Ovary (tissue), 9 donors: ENCODE measurements around the gene ARPC1A. TPM values are rescaled to one million over a fixed set of nuclear protein-coding genes. Genes with fewer than 3 reads are reported as not detected.
"Not testable (repeated sequence)": the region's sequence is repeated elsewhere in the genome, so short reads cannot be mapped to it uniquely, and the experiment has no call there.

Experiments
- DNase-seq, 5 donors: peaks; one replicate each; pipeline ENCODE4 v3.0.0-alpha.2; 2019 to 2020
- H3K27ac ChIP-seq, 2 donors: fragments of 200-600 bp; one replicate each; pipeline versions ENCODE4 v1.5.1 to v1.8.0; 2019 to 2022
- H3K27me3 ChIP-seq: fragments of 200-600 bp; one replicate; pipeline ENCODE4 v1.8.0; 2022
- H3K36me3 ChIP-seq: fragments of 200-600 bp; sonication (generic); one replicate; pipeline ENCODE4 v1.5.1; 2019
- H3K4me1 ChIP-seq: one replicate; pipeline ENCODE4 v1.8.1; 2013; ENCODE audit warnings: mild to moderate bottlenecking, moderate library complexity; ENCODE audit not compliant: insufficient read depth
- H3K4me3 ChIP-seq: fragments of 200-600 bp; sonication (generic); one replicate; pipeline ENCODE4 v1.5.1; 2017
- H3K9me3 ChIP-seq, 2 donors: fragments of 200-600 bp in 1 of 2; sonication (generic) in 1 of 2; one replicate each; pipeline versions ENCODE4 v1.5.1 to v1.8.1; 2013 to 2019; ENCODE audit warnings: mild to moderate bottlenecking in 1 of 2, moderate library complexity in 1 of 2
- EP300 ChIP-seq: sonication (generic); formaldehyde crosslinking; IDR thresholded peaks from one replicate; pipeline ENCODE4 v1.6.1; 2017; ENCODE audit warnings: antibody characterized with exemption
- POLR2A ChIP-seq: fragments of 450-650 bp; IDR thresholded peaks from one replicate; pipeline ENCODE4 v1.6.1; 2017; ENCODE audit warnings: antibody characterized with exemption, mild to moderate bottlenecking, moderate library complexity
- WGBS, 3 donors: extraction: QIAGEN DNeasy Blood & Tissue Kit in 1 of 3; methylation state at CpG; one replicate each; pipeline versions ENCODE4 v1.1.5 to v1.1.7; 2013 to 2017; 5-methylcytosine and 5-hydroxymethylcytosine counted together
- intact Hi-C, 4 donors: fragments of 100-400 bp; cut with DNase I; formaldehyde crosslinking; loops; one replicate each; pipeline versions ENCODE4 v1.11.0 to v1.15.1; 2022 to 2023
- polyA plus RNA-seq, 2 donors: library from polyadenylated mRNA; stranded (reverse); fragments of 200-250 nt in 1 of 2; fragments of 350-450 nt in 1 of 2; fragmentation: Illumina TruSeq in 1 of 2; extraction: RNeasy Lipid Tissue Mini Kit (QIAGEN cat#74804) in 1 of 2; gene quantifications; one replicate each; pipeline ENCODE4 v1.2.3, GENCODE V29; 2013 to 2014
- total RNA-seq, 7 donors: library from RNA; depleted of rRNA in 2 of 7; stranded (reverse); fragments of >200 nt in 2 of 7; fragmentation: NEBNext Ultra II Directional in 3 of 7; extraction: Animal tissue kit (Norgen Biotek cat#: 25700) in 3 of 7; gene quantifications; one replicate each; pipeline versions ENCODE4 v1.1.0 to v1.2.4, GENCODE V29; 2016 to 2023
- TF ChIP-seq, protein P1 (sequence below), 3 donors: fragments of 450-650 bp in 2 of 3; fragments of 200-600 bp in 1 of 3; IDR thresholded peaks; one replicate each; pipeline versions ENCODE4 v1.5.1 to v1.8.0; 2016 to 2022; ENCODE audit warnings: antibody characterized with exemption in 3 of 3, mild to moderate bottlenecking in 1 of 3
- donor health status: DM: no; HTN: no; CAD: no; lungs with moderate emphysema.
- donor health status: DM: no; HTN: no; CAD: no.
- donor health status: Bipolar disorder and iron deficiency.
- donor health status: DM: yes; HTN: yes; CAD: no.
- donor health status: DM: no; HTN: no; CAD: no.
- donor health status: DM: yes; HTN: yes; CAD: no.

Gene ARPC1A
- total and polyA plus RNA-seq, 9 donors, result 83.7 to 138 (median 112) TPM

DNA sequence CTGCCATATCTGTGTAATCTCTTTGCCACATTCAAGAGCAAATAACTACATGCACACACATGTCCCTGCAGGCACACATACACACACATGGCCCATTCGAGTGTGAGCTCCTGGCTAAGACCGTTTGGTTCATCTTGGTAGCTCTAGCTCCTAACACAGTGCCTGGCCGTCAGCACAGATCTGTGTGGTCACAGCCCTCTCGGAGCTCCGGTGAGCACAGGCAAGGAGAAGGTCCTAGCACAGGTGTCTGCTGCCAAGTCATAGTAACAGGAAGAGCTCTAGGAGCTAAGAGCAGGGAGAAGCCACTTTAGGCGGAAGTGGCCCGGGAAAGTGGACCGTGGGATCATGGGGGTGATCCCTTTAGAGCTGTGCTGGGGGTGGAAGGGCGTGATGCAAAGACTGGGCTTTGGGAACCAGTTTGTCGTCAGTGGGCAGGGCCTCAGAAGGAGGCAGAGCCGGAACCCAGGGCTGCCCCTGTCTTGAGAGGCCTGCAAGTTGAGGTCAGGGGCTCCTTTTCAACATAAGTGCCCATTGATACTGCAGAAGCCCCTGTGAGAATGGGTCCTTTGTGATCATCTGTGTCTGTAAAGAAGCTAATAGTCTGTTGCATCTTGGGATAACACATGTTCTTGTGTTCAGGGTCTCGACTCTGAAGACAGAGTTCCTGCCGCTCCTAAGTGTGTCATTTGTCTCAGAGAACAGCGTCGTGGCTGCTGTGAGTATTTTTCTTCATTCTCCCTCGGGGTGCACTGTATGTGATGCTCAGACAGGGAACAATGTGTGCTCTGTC, 32.2 kb downstream of the ARPC1A start:
- TF ChIP-seq, protein P1, sequence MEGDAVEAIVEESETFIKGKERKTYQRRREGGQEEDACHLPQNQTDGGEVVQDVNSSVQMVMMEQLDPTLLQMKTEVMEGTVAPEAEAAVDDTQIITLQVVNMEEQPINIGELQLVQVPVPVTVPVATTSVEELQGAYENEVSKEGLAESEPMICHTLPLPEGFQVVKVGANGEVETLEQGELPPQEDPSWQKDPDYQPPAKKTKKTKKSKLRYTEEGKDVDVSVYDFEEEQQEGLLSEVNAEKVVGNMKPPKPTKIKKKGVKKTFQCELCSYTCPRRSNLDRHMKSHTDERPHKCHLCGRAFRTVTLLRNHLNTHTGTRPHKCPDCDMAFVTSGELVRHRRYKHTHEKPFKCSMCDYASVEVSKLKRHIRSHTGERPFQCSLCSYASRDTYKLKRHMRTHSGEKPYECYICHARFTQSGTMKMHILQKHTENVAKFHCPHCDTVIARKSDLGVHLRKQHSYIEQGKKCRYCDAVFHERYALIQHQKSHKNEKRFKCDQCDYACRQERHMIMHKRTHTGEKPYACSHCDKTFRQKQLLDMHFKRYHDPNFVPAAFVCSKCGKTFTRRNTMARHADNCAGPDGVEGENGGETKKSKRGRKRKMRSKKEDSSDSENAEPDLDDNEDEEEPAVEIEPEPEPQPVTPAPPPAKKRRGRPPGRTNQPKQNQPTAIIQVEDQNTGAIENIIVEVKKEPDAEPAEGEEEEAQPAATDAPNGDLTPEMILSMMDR (IDR thresholded peaks at IDR 0.05), result no peak
- TF ChIP-seq POLR2A (no peak), EP300 (no peak)
- no peak overlapping the region for H3K4me3 ChIP-seq
- H3K4me1 ChIP-seq, result no peaks in the 10 kb centered on the region
- H3K9me3 ChIP-seq, result no peaks in the 10 kb centered on the region
- WGBS, 3 donors, result 91% methylated on average over 16 of the region's 16 CpGs
- intact Hi-C loops, result no loop called here
- H3K36me3 ChIP-seq, result no peaks in the 10 kb centered on the region
- H3K27me3 ChIP-seq, result no peaks in the 10 kb centered on the region
- DNase-seq, result peak in 1 of 5 donors; percentile 21
- no peak overlapping the region for H3K27ac ChIP-seq

DNA sequence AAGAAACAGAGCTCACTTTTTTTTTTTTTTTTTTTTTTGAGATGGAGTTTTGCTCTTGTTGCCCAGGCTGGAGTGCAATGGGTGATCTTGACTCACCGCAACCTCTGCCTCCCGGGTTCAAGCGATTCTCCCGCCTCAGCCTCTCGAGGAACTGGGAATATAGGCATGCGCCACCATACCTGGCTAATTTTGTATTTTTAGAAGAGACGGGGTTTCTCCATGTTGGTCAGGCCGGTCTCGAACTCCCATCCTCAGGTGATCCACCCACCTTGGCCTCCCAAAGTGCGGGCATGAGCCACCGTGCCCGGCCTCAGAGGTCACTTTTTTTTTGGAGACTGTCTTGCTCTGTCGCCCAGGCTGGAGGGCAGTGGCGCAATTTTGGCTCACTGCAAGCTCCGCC, 32.8 kb downstream of the ARPC1A start:
- intact Hi-C loops, H3K4me1 ChIP-seq, H3K27ac ChIP-seq, H3K27me3 ChIP-seq, H3K4me3 ChIP-seq, H3K36me3 ChIP-seq, H3K9me3 ChIP-seq: not testable (repeated sequence)
- WGBS, 3 donors, result 93 to 95% (median 93%) methylated on average over 15 of the region's 15 CpGs
- peak in 1 of 5 donors; percentile 20 for DNase-seq

DNA sequence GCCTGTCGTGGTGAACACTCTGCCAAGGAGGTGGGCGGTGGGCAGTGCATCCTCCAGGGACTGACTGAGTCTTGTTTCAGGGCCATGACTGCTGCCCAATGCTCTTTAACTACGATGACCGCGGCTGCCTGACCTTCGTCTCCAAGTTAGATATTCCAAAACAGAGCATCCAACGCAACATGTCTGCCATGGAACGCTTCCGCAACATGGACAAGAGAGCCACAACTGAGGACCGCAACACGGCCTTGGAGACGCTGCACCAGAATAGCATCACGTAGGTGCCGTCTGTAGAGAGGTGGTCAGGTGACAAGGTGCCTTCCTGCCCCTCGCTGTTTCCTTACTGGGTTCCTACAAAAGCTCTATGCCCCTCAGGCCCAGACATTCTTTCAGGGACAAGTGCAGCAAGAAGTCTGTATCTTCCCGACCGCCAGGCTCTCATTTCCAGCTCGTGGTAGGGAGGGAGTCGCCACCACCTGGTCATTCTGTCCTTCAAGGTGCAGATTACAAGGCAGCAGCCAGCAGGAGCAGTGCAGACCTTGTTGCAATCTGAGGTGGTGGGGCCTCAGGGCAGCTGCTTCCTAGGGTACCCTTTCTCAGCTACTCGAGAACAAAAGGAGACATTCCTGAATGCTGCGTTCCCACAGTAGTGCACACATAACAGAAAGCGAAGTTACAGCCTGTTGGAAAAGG, 33.9 kb downstream of the ARPC1A start:
- TF ChIP-seq, protein P1 (IDR thresholded peaks at IDR 0.05), result no peak
- TF ChIP-seq POLR2A, result no peak
- no peak for TF ChIP-seq EP300
- H3K36me3 ChIP-seq, result no peaks in the 10 kb centered on the region
- H3K4me3 ChIP-seq, result no peak overlapping the region
- intact Hi-C loops, result no loop called here
- no peaks in the 10 kb centered on the region for H3K9me3 ChIP-seq
- 77 to 86% (median 84%) methylated on average over 22 of the region's 22 CpGs for WGBS, 3 donors
- H3K27ac ChIP-seq, result no peak overlapping the region
- peak in 1 of 5 donors; percentile 20 for DNase-seq
- H3K4me1 ChIP-seq, result no peaks in the 10 kb centered on the region
- H3K27me3 ChIP-seq, result no peaks in the 10 kb centered on the region

DNA sequence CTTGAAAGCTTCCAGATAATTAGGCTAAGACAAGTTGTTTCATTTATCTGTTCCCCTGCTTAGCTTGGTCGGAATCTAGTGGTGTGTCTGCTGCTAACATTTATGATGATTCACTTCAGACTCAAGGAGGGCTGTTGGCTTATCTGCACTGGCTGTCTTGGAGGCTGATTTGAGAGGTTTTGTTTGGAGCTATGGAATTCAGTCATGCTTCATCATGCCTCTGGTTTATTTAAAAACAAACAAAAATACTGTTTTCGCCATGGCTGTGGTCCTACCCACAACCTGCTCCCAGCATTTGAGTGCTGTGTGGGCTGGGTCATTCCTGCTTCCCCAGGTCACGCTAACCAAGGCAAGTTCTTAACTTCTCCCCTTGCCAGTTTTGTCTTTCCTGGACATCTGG, 37.1 kb downstream of the ARPC1A start:
- intact Hi-C loops, result no loop called here
- Histone ChIP-seq H3K9me3 (no peaks in the 10 kb centered on the region), H3K27ac (no peak overlapping the region), H3K4me3 (no peak overlapping the region), H3K4me1 (no peaks in the 10 kb centered on the region), H3K27me3 (no peaks in the 10 kb centered on the region), H3K36me3 (no peaks in the 10 kb centered on the region)
- no peak for TF ChIP-seq EP300
- TF ChIP-seq, protein P1 (IDR thresholded peaks at IDR 0.05), result no peak
- TF ChIP-seq POLR2A, result no peak
- 35 to 48% (median 38%) methylated on average over 3 of the region's 3 CpGs for WGBS, 3 donors
- DNase-seq, result no peak

DNA sequence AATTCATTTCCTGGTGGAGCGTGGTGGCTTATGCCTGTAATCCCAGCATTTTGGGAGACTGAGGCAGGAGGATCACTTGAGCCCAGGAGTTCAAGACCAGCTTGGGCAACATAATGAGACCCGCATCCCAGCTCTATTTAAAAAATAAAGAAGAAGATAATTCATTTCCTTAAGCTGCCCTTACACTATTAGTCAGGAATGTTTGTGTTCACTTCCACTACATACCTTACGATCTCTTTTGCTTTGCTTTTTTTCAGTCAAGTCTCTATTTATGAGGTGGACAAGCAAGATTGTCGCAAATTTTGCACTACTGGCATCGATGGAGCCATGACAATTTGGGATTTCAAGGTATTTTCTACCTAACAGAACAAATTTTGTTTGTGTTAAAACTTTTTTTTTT, 37.6 kb downstream of the ARPC1A start:
- Histone ChIP-seq H3K4me1 (no peaks in the 10 kb centered on the region), H3K36me3 (no peaks in the 10 kb centered on the region), H3K27ac (no peak overlapping the region), H3K4me3 (no peak overlapping the region), H3K27me3 (no peaks in the 10 kb centered on the region), H3K9me3 (no peaks in the 10 kb centered on the region)
- TF ChIP-seq EP300, result no peak
- 81 to 84% (median 81%) methylated on average over 5 of the region's 5 CpGs for WGBS, 3 donors
- intact Hi-C loops, result no loop called here
- DNase-seq, result no peak
